A673 (cell line): ENCODE results near the gene CDIP1.

Experiments
- EZH2 ChIP-seq: fragments of 200-600 bp; sonication (generic); IDR thresholded peaks from 2 replicates; pipeline ENCODE4 v1.6.1; 2017; ENCODE audit warnings: borderline replicate concordance, low read depth, mild to moderate bottlenecking, mixed read lengths, antibody characterized with exemption, low read length; ENCODE audit not compliant: poor library complexity, severe bottlenecking
- TF ChIP-seq, protein P1 (sequence below): fragments of 300-800, 200-600 bp; sonication (generic); conservative IDR thresholded peaks from 2 replicates; pipeline ENCODE4 v1.5.1; 2017; ENCODE audit warnings: low read depth, mild to moderate bottlenecking, antibody characterized with exemption, low read length, moderate library complexity, mixed read lengths

DNA sequence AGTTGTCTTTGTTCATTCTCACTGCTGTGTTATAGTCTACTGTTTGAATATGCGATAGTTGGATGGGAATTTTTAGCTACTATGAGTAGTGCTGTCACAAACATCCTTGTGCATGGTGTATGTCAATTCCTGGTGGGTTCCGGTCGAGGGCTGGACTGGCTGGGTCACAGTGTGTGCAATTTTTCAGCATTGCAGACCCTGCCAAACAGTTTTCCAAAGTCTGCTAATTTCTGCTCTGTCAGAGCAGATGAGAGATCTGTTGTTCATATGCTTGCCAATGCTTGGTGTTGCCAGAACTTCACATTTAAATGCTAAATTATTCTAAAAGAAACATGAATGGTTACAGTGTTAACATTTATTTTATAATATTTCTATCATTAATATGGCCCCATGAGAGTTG, 14.0 kb upstream of the CDIP1 start:
- TF ChIP-seq, protein P1, sequence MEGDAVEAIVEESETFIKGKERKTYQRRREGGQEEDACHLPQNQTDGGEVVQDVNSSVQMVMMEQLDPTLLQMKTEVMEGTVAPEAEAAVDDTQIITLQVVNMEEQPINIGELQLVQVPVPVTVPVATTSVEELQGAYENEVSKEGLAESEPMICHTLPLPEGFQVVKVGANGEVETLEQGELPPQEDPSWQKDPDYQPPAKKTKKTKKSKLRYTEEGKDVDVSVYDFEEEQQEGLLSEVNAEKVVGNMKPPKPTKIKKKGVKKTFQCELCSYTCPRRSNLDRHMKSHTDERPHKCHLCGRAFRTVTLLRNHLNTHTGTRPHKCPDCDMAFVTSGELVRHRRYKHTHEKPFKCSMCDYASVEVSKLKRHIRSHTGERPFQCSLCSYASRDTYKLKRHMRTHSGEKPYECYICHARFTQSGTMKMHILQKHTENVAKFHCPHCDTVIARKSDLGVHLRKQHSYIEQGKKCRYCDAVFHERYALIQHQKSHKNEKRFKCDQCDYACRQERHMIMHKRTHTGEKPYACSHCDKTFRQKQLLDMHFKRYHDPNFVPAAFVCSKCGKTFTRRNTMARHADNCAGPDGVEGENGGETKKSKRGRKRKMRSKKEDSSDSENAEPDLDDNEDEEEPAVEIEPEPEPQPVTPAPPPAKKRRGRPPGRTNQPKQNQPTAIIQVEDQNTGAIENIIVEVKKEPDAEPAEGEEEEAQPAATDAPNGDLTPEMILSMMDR = no peak
- TF ChIP-seq EZH2 = no peak
